GM18868 (cell line): Measurements from ENCODE around the gene ILK.

Experiments used
- ATAC-seq: cut with Tn5 transposase; IDR thresholded peaks from one replicate; pipeline ENCODE4 v1.9.1; 2021; ENCODE audit warnings: mild to moderate bottlenecking, moderate library complexity; ENCODE audit not compliant: unreplicated experiment

Gene ILK

DNA sequence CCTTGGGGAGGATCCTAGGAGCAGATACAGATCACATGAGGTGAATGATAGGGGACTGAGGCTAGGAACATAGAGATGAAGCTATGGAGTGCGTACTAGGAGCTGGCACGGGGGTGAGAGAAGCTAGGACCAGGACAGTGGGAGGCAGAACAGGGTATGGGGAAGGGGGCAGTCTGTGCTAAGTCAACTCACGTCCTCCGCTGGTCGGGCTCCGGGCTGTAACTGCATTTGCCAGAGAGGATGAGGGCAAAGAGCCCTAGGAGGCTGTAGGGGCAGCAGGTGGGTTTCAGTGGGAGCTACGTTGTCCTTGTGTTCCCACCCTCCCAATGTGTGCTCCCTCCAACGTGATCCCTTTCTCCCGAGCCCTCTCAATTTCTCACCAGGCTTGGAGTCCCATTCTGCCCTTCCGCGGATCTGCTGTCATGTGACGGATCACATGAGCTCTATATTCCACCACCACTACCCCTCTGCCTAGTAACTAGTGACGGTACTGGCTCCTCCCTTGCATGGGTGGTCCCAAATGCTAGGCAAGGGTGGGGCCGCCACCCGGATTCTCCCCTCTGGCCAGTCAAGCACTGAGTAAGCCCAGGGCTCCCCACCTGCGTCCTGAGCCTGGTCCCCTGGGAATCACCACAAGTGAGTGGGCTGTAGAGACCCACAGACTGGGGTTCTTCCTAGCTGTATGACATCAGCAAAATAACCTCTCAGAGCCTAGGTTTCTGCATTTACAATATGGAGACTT is 15.6 kb downstream of the ILK start, which contains the start of gene TPP1:
Gene TPP1, minus strand, starts transcription at position 419 of the 742 bp plus-strand sequence. Its CDS starts 22 bp downstream, at position 397.
- ATAC-seq = peak; percentile 99

- no peak for ATAC-seq
These were observed 17.1 kb downstream of the ILK start for GRCh38 chr11:6620636-6621035.

DNA sequence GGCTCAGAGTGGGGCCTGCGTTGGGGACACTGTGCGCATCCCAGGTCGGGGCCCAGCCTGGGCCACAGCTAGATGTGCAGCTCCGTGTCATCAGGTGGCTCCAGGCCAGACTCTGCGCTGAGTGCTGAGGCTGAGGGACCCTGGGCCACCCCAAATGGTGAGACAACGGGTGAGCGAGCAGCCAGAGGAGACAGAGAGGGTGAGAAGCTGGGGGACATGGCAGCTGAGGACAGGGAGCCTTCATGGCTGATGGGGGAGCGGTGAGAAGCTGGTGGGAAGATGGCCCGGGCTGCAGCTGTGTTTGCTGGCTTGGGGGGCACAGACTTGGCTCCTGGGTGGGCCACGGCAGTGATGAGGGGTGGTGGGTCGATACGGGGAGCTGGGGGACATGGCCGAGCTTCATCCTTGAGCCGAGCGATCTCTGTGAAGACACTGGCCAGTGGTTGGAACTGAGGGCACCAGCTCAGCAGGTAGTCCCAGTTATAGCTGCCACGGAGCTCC is 18.2 kb downstream of the ILK start:
- ATAC-seq = no peak

GRCh38 chr11:6622261-6623171 is 18.9 kb downstream of the ILK start:
- ATAC-seq = no peak

GRCh38 chr11:6623391-6624363 is 20.1 kb downstream of the ILK start:
- no peak for ATAC-seq

DNA sequence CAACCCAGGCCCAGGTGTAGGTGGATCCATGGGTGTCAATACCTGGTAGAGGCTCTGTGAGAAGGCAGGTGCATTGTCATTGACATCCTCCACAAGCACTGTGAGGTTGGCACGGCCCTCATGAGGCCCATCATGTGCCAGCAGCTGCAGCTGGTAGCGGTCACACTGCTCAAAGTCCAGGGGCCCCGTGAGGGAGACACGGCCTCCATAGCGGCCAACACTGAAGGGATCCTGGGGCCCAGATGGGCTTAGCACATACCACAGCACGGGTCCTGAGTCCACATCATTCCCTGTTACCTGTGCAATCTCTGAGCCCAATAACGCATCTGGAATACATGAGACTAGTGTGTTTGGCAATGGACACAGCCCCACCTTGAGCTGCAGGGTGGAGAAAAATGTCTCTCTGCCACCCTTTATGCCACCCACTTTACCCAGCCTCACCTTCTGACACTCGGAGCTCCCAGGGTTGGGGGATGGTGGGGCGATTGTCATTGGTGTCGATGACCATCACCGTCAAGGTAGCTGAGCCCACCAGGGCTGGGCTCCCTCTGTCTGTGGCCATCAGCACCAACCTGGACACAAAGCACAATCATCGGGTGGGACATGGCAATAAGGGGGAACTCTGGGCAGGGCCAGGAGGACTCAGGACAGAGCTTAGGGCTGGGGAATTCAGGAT is 21.7 kb downstream of the ILK start:
- no peak for ATAC-seq

DNA sequence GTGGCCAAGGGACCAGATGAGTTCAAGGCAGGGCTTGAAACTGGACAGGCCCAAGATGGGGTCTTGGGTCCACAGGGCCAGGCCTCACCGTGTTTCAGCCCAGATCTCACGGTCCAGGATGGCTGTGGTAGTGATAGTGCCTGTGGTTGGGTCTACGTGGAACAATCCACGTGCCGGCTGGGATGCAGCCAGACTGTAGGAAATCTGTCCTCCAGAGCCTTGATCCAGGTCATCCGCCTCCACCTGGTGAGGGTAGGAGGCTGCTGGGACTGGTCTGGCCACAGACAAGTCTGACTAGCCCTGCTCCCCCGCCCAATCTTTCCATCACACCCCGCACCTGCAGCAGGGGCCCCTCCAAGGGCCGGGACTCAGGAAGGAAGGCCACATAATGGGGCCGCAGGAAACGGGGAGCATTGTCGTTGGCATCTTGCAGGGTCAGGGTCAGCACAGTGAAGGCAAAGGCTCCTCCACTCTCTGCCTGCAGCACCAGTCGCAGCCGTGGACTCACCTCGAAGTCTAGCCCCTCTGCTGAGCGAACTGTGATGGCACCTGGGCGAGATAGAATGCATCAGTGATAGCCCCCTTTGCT is 22.4 kb downstream of the ILK start:
- no peak for ATAC-seq

GRCh38 chr11:6626971-6627761 is 23.6 kb downstream of the ILK start:
- no peak for ATAC-seq

- ATAC-seq = peak; percentile 89
These were observed 24.2 kb downstream of the ILK start for GRCh38 chr11:6627762-6628241.

- no peak for ATAC-seq
These were observed 25.0 kb downstream of the ILK start for GRCh38 chr11:6628526-6628925.

DNA sequence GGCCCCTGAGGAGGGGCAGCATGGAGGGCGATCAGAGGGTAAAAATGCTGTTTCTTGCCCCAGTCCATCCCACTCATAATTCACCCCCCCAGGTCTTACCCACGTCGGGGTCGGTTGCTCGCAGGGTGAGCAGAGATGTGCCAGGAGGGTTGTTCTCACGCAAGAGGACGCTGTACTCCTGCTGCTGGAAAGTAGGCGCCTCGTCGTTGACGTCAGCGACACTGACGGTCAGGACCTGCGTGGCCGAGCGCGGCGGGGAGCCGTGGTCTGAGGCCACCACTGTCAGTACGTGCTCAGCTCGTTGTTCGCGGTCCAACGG is 26.0 kb downstream of the ILK start:
- ATAC-seq = no peak

- ATAC-seq = no peak
These were observed 26.5 kb downstream of the ILK start for GRCh38 chr11:6629892-6630631.

- no peak for ATAC-seq
These were observed 27.2 kb downstream of the ILK start for GRCh38 chr11:6630632-6631291.

DNA sequence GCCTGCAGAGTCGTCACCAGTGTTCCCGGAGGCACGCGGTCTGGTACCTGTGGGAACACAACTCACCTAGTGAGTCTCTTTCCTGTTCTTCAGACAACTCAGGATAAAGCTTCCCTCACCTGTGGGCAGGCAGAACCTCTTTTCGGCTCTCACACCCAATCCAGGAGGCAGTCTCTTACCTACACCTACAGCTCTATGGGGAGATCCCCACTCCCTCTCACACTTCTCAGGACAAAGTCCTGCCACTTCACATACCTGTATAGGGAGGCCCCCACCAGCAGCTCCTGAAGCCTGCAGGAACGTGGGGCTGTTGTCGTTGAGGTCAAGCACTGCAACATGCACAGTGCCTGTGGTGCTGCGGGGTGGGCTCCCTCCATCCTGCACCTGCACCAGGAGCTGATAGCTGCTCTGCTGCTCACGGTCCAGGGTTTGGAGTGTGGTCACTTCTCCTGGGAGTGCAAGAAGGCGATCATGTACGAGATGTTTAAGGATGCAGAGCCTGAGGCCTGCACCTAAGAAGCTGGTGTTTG is 27.9 kb downstream of the ILK start:
- no peak for ATAC-seq

DNA sequence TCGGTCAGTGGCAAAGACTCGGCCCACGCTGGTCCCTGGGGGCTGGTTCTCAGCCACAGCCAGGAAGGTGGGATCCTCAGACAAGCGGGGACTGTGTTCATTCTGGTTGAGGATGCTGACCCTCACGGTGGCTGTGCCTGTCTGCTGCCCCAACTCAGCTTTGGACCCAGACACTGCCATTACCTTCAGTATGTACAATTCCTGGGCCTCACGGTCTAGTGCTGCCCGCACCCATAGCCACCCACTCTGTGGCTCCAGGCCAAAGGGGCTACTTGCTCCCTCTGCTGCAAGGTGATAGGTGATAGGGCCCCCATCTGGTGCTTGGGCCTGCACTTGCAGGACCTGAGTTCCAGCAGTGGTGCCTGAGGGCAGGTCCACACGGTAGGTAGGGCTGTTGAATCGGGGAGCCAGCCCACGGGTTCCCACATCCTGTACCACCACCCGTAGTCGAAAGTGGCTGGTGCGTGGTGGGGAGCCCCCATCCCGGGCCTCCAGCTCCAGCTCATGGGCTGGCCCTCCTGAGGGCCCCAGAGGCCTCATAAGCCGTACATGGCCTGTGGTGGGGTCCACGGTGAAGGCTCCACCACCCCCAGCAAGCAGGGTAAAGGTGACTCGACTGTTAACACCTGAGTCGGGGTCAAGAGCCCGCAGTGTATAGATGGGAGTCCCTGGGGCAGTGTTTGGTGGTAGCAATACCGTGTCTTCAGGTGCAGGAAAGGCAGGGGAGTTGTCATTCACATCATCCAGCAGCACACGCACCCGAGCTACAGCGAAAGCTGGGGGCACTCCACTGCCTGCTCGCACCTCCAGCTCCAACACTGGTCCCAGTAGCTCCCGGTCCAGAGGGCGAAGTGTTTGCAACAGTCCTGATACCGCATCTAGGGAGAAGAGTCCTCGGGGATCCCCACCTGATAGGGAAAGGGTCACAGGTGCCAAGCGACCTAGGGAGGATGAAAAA is 28.8 kb downstream of the ILK start:
- no peak for ATAC-seq
